ENCODE data around the gene PCDHA3.
"Not testable (repeated sequence)": the region's sequence is repeated elsewhere in the genome, so short reads cannot be mapped to it uniquely, and the experiment has no call there.

Gene PCDHA3

GRCh38 chr5:140840978-140841962 lies 40.4 kb downstream of the PCDHA3 start, which contains the start of gene PCDHA8:
Gene PCDHA8 (plus strand): TSS chr5:140841187. CDS start chr5:140841322, 135 bp downstream.
- no peak within 1 kb of the TSS for H3K4me3 ChIP-seq (ENCODE audit: low read depth, low read length)
- no peak for DNase-seq (ENCODE audit: low read depth)
- no peak for TF ChIP-seq CTCF (conservative IDR thresholded peaks at IDR 0.05; ENCODE audit: low read depth, low read length)

- TF ChIP-seq CTCF (conservative IDR thresholded peaks at IDR 0.05; ENCODE audit: low read depth, low read length) = no peak
- DNase-seq (ENCODE audit: low read depth) = no peak
- H3K4me3 ChIP-seq (ENCODE audit: low read depth, low read length) = no peak overlapping the region
These were observed 42.2 kb downstream of the PCDHA3 start for GRCh38 chr5:140842798-140843733.

GRCh38 chr5:140848139-140849102 lies 47.6 kb downstream of the PCDHA3 start, which contains the start of gene PCDHA9:
Gene PCDHA9 (plus strand): TSS chr5:140848382. CDS start chr5:140848496, 114 bp downstream.
- not testable (repeated sequence) for H3K4me3 ChIP-seq (ENCODE audit: low read depth, low read length); DNase-seq (ENCODE audit: low read depth)

- DNase-seq (ENCODE audit: low read depth); H3K4me3 ChIP-seq (ENCODE audit: low read depth, low read length): not testable (repeated sequence)
These were observed 49.2 kb downstream of the PCDHA3 start for GRCh38 chr5:140849831-140850634.

Data from choroid plexus epithelial cell (primary cell).